HG03060 (cell line): ENCODE results near the gene PLCG1.
"Not testable (repeated sequence)": the region's sequence is repeated elsewhere in the genome, so short reads cannot be mapped to it uniquely, and the experiment has no call there.

Experiments
- ATAC-seq: cut with Tn5 transposase; IDR thresholded peaks from one replicate; pipeline ENCODE4 v1.9.1; 2021; ENCODE audit warnings: low read depth, moderate number of reproducible peaks; ENCODE audit not compliant: unreplicated experiment

PLCG1 gene

GRCh38 chr20:41136680-41137613 is at the start of gene PLCG1:
Gene PLCG1, plus strand, starts transcription at chr20:41137543. Its CDS starts 99 bp downstream, at chr20:41137642.
- no peak for ATAC-seq

- ATAC-seq, result no peak
Measured at GRCh38 chr20:41087777-41088176, 49.6 kb upstream of the PLCG1 start.

- no peak for ATAC-seq
Measured at GRCh38 chr20:41089555-41089954, 47.8 kb upstream of the PLCG1 start.

GRCh38 chr20:41091927-41092326 is 45.4 kb upstream of the PLCG1 start:
- no peak for ATAC-seq

- ATAC-seq, result no peak
Measured at GRCh38 chr20:41094353-41095055, 42.8 kb upstream of the PLCG1 start.

GRCh38 chr20:41095110-41095969 is 42.0 kb upstream of the PLCG1 start:
- ATAC-seq, result no peak

GRCh38 chr20:41098703-41099250 is 38.6 kb upstream of the PLCG1 start:
- no peak for ATAC-seq

- no peak for ATAC-seq
Measured at GRCh38 chr20:41100001-41100480, 37.3 kb upstream of the PLCG1 start.

- ATAC-seq, result no peak
Measured at GRCh38 chr20:41101660-41102059, 35.7 kb upstream of the PLCG1 start.

- no peak for ATAC-seq
Measured at GRCh38 chr20:41108531-41108930, 28.8 kb upstream of the PLCG1 start.

- no peak for ATAC-seq
Measured at GRCh38 chr20:41110012-41110411, 27.3 kb upstream of the PLCG1 start.

- no peak for ATAC-seq
Measured at GRCh38 chr20:41110930-41111577, 26.3 kb upstream of the PLCG1 start.

GRCh38 chr20:41111578-41111951 is 25.8 kb upstream of the PLCG1 start:
- ATAC-seq, result no peak

- ATAC-seq, result no peak
Measured at GRCh38 chr20:41116282-41116956, 20.9 kb upstream of the PLCG1 start.

GRCh38 chr20:41118159-41118558 is 19.2 kb upstream of the PLCG1 start:
- ATAC-seq, result not testable (repeated sequence)

- ATAC-seq, result no peak
Measured at GRCh38 chr20:41118632-41119031, 18.7 kb upstream of the PLCG1 start.

GRCh38 chr20:41119614-41120561 is 17.5 kb upstream of the PLCG1 start:
- no peak for ATAC-seq

GRCh38 chr20:41121399-41121798 is 15.9 kb upstream of the PLCG1 start:
- no peak for ATAC-seq
